GM12878 (cell line): Measurements from ENCODE around the gene PTPRJ. TPM values are rescaled to one million over a fixed set of nuclear protein-coding genes. Genes with fewer than 3 reads are reported as not detected.
A peak's percentile ranks its signal among the peaks of the same experiment; 100 is the strongest.

Experiments
- BCL11A ChIP-seq: IDR thresholded peaks from 2 replicates; pipeline ENCODE4 v1.6.1; 2011; ENCODE audit warnings: low read depth, low read length
- BMI1 ChIP-seq: fragments of 450-650 bp; IDR thresholded peaks from 2 replicates; pipeline ENCODE4 v1.6.1; 2016; ENCODE audit warnings: mild to moderate bottlenecking, moderate library complexity, borderline replicate concordance
- BRCA1 ChIP-seq: IDR thresholded peaks from 2 replicates; pipeline ENCODE4 v1.6.1; 2011; ENCODE audit warnings: low read depth, low read length, improper control_type of control experiment
- CBX5 ChIP-seq: sonication (generic); IDR thresholded peaks from 2 replicates; pipeline ENCODE4 v1.6.1; 2016; ENCODE audit warnings: low read depth, moderate library complexity, mild to moderate bottlenecking, inconsistent platforms
- CHD1 ChIP-seq: IDR thresholded peaks from 2 replicates; pipeline ENCODE4 v1.6.1; 2012; ENCODE audit warnings: low read depth, low read length, improper control_type of control experiment
- CREM ChIP-seq: IDR thresholded peaks from 2 replicates; pipeline ENCODE4 v1.6.1; 2014; ENCODE audit warnings: antibody characterized with exemption, low read depth
- EED ChIP-seq: sonication (generic); IDR thresholded peaks from 2 replicates; pipeline ENCODE4 v1.6.1; 2016; ENCODE audit warnings: antibody characterized with exemption, low read depth
- EGR1 ChIP-seq, 2 experiments: IDR thresholded peaks; 1 replicate in 1 of 2; 2 replicates in 1 of 2; pipeline ENCODE4 v1.6.1; 2011 to 2012; ENCODE audit warnings: low read depth in 2 of 2, low read length in 2 of 2, borderline replicate concordance in 1 of 2, mild to moderate bottlenecking in 1 of 2, moderate library complexity in 1 of 2
- ESRRA ChIP-seq: IDR thresholded peaks from 2 replicates; pipeline ENCODE4 v1.6.1; 2012; ENCODE audit warnings: mild to moderate bottlenecking, low read length, improper control_type of control experiment
- EZH2 ChIP-seq: IDR thresholded peaks from 2 replicates; pipeline ENCODE4 v1.6.1; 2012; ENCODE audit warnings: low read depth, mild to moderate bottlenecking, control low read depth, inconsistent platforms, low read length, borderline replicate concordance; ENCODE audit not compliant: control insufficient read depth
- FOXM1 ChIP-seq: IDR thresholded peaks from 2 replicates; pipeline ENCODE4 v1.6.1; 2012; ENCODE audit warnings: low read depth, mild to moderate bottlenecking, inconsistent platforms, low read length, moderate library complexity
- HCFC1 ChIP-seq: fragments of 150-350 bp; IDR thresholded peaks from 2 replicates; pipeline ENCODE4 v1.6.1; 2014; ENCODE audit warnings: low read length
- KLF5 ChIP-seq: fragments of 450-650 bp; IDR thresholded peaks from 2 replicates; pipeline ENCODE4 v1.6.1; 2014; ENCODE audit warnings: mild to moderate bottlenecking; ENCODE audit not compliant: partially characterized antibody
- MTA2 ChIP-seq: fragments of 450-650 bp; IDR thresholded peaks from 2 replicates; pipeline ENCODE4 v1.6.1; 2016; ENCODE audit warnings: low read depth, mild to moderate bottlenecking, moderate library complexity
- NR2C2 ChIP-seq: IDR thresholded peaks from 2 replicates; pipeline ENCODE4 v1.6.1; 2011; ENCODE audit warnings: borderline replicate concordance, low read depth; ENCODE audit not compliant: control insufficient read depth, insufficient read length
- NR2F1 ChIP-seq: fragments of 450-650 bp; conservative IDR thresholded peaks from 2 replicates; pipeline ENCODE4 v1.6.1; 2017; ENCODE audit warnings: mild to moderate bottlenecking
- SMARCA5 ChIP-seq: fragments of 450-650 bp; IDR thresholded peaks from 2 replicates; pipeline ENCODE4 v1.6.1; 2017; ENCODE audit warnings: mild to moderate bottlenecking
- SREBF2 ChIP-seq: IDR thresholded peaks from 2 replicates; pipeline ENCODE4 v1.6.1; 2012; ENCODE audit warnings: mild to moderate bottlenecking, low read length
- STAT3 ChIP-seq: IDR thresholded peaks from 2 replicates; pipeline ENCODE4 v1.6.1; 2011; ENCODE audit warnings: low read depth, low read length, improper control_type of control experiment
- TCF3 ChIP-seq: IDR thresholded peaks from 2 replicates; pipeline ENCODE4 v1.6.1; 2012; ENCODE audit warnings: low read depth, mild to moderate bottlenecking, low read length, borderline replicate concordance; ENCODE audit not compliant: insufficient read depth
- YBX1 ChIP-seq: fragments of 450-650 bp; IDR thresholded peaks from 2 replicates; pipeline ENCODE4 v1.6.1; 2016; ENCODE audit warnings: antibody characterized with exemption
- ZNF217 ChIP-seq: fragments of 450-650 bp; IDR thresholded peaks from 2 replicates; pipeline ENCODE4 v1.6.1; 2017; ENCODE audit warnings: antibody characterized with exemption, mild to moderate bottlenecking
- ZNF622 ChIP-seq: fragments of 450-650 bp; IDR thresholded peaks from 2 replicates; pipeline ENCODE4 v1.6.1; 2017; ENCODE audit warnings: mild to moderate bottlenecking, inconsistent platforms
- ZZZ3 ChIP-seq: IDR thresholded peaks from 2 replicates; pipeline ENCODE4 v1.6.1; 2011; ENCODE audit warnings: low read depth; ENCODE audit not compliant: control insufficient read depth, insufficient read length
- polyA plus RNA-seq, 11 experiments: library from polyadenylated mRNA; depleted of rRNA in 4 of 11; unstranded in 6 of 11; stranded (reverse) in 5 of 11; fragments of >200 nt; fragmentation: Nextera tagmentation in 4 of 11; fragmentation: Illumina TruSeq in 1 of 11; extraction: Ambion mirVana in 4 of 11; extraction: Trizol in 1 of 11; gene quantifications; 1 replicate in 1 of 11; 2 replicates in 10 of 11; pipeline versions ENCODE4 v1.2.1 to v1.2.3, GENCODE V29; 2011 to 2016; ENCODE audit warnings: inconsistent platforms in 2 of 11, missing spikeins in 2 of 11, low read depth in 1 of 11
- total RNA-seq, 4 experiments: library from RNA; depleted of rRNA in 3 of 4; stranded (reverse); fragments of >200 nt in 3 of 4; fragmentation: Illumina TruSeq in 1 of 4; extraction: Trizol in 1 of 4; gene quantifications; 2 replicates each; pipeline versions ENCODE4 v1.2.1 to v1.2.3, GENCODE V29; 2013 to 2021
- TF ChIP-seq, protein P1 (sequence below): IDR thresholded peaks from 2 replicates; pipeline ENCODE4 v1.6.1; 2012; ENCODE audit warnings: low read length, inconsistent platforms
- TF ChIP-seq, protein P2 (sequence below): fragments of 450-650 bp; IDR thresholded peaks from 2 replicates; pipeline ENCODE4 v1.6.1; 2016; ENCODE audit warnings: mild to moderate bottlenecking, moderate library complexity, borderline replicate concordance
- TF ChIP-seq, protein P3 (sequence below): fragments of 450-650 bp; IDR thresholded peaks from 2 replicates; pipeline ENCODE4 v1.6.1; 2017; ENCODE audit warnings: mild to moderate bottlenecking, low read depth, inconsistent platforms; ENCODE audit not compliant: poor library complexity, severe bottlenecking

Gene PTPRJ
- total and polyA plus RNA-seq, 10 of the 15 experiments (the other 5 are each of a cell fraction or from before 2014, with no cell fraction given): 0.22 to 22.4 (median 7.4) TPM

DNA sequence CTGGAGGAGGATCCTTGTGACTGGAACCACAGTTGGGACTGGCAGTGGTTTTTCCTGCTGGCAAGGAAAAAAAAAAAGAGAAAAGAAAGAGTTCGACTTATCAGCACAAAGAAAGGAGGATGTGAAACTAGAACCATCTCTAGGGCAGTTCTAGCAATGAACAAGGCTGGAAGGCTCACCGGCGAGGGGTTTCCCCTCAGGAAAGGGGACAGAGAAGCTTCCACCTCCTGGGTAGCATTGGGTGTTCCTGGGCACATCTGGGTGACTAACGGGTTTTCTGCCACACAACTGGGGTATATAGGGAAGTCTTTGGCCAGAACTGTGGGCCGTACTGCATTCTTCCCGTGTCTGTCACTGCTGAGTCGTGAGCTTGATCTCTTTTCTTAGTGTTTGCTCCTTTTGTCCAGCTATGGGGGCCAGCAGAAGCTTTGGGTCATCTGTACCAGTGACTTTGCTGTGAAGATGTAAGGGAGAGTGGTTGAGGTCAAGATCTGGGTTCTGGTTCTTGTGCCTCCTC lies 126.9 kb downstream of the PTPRJ start (continued):
- no peak for TF ChIP-seq ZZZ3
- no peak for TF ChIP-seq EZH2
- TF ChIP-seq BRCA1: no peak
- TF ChIP-seq STAT3: no peak
- TF ChIP-seq ZNF622: no peak
- no peak for TF ChIP-seq EGR1 (IDR thresholded peaks at IDR 0.05; ENCODE audit: borderline replicate concordance in 1 of 2, low read depth in 2 of 2, low read length in 2 of 2)
- TF ChIP-seq, protein P1, sequence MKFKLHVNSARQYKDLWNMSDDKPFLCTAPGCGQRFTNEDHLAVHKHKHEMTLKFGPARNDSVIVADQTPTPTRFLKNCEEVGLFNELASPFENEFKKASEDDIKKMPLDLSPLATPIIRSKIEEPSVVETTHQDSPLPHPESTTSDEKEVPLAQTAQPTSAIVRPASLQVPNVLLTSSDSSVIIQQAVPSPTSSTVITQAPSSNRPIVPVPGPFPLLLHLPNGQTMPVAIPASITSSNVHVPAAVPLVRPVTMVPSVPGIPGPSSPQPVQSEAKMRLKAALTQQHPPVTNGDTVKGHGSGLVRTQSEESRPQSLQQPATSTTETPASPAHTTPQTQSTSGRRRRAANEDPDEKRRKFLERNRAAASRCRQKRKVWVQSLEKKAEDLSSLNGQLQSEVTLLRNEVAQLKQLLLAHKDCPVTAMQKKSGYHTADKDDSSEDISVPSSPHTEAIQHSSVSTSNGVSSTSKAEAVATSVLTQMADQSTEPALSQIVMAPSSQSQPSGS: peak; percentile 61; the same call in 1 of the 2 replicates
- TF ChIP-seq MTA2: peak; percentile 44; the same call in 1 of the 2 replicates
- TF ChIP-seq ZNF217: no peak
- TF ChIP-seq BMI1: no peak
- peak; percentile 85 for TF ChIP-seq BCL11A
- no peak for TF ChIP-seq NR2F1
- no peak for TF ChIP-seq NR2C2
- TF ChIP-seq HCFC1: no peak
- no peak for TF ChIP-seq CHD1
- no peak for TF ChIP-seq ESRRA
- no peak; the same call in none of the 2 replicates for TF ChIP-seq FOXM1
- TF ChIP-seq CREM: peak; percentile 65
- TF ChIP-seq CBX5: 0 out of 2 replicates have a peak, but pooled peaks have one; percentile 25
- TF ChIP-seq, protein P2, sequence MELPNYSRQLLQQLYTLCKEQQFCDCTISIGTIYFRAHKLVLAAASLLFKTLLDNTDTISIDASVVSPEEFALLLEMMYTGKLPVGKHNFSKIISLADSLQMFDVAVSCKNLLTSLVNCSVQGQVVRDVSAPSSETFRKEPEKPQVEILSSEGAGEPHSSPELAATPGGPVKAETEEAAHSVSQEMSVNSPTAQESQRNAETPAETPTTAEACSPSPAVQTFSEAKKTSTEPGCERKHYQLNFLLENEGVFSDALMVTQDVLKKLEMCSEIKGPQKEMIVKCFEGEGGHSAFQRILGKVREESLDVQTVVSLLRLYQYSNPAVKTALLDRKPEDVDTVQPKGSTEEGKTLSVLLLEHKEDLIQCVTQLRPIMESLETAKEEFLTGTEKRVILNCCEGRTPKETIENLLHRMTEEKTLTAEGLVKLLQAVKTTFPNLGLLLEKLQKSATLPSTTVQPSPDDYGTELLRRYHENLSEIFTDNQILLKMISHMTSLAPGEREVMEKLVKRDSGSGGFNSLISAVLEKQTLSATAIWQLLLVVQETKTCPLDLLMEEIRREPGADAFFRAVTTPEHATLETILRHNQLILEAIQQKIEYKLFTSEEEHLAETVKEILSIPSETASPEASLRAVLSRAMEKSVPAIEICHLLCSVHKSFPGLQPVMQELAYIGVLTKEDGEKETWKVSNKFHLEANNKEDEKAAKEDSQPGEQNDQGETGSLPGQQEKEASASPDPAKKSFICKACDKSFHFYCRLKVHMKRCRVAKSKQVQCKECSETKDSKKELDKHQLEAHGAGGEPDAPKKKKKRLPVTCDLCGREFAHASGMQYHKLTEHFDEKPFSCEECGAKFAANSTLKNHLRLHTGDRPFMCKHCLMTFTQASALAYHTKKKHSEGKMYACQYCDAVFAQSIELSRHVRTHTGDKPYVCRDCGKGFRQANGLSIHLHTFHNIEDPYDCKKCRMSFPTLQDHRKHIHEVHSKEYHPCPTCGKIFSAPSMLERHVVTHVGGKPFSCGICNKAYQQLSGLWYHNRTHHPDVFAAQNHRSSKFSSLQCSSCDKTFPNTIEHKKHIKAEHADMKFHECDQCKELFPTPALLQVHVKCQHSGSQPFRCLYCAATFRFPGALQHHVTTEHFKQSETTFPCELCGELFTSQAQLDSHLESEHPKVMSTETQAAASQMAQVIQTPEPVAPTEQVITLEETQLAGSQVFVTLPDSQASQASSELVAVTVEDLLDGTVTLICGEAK: no peak
- no peak for TF ChIP-seq YBX1
- no peak for TF ChIP-seq SMARCA5
- peak; percentile 98 for TF ChIP-seq EED
- no peak for TF ChIP-seq SREBF2
- no peak for TF ChIP-seq KLF5
- TF ChIP-seq, protein P3, sequence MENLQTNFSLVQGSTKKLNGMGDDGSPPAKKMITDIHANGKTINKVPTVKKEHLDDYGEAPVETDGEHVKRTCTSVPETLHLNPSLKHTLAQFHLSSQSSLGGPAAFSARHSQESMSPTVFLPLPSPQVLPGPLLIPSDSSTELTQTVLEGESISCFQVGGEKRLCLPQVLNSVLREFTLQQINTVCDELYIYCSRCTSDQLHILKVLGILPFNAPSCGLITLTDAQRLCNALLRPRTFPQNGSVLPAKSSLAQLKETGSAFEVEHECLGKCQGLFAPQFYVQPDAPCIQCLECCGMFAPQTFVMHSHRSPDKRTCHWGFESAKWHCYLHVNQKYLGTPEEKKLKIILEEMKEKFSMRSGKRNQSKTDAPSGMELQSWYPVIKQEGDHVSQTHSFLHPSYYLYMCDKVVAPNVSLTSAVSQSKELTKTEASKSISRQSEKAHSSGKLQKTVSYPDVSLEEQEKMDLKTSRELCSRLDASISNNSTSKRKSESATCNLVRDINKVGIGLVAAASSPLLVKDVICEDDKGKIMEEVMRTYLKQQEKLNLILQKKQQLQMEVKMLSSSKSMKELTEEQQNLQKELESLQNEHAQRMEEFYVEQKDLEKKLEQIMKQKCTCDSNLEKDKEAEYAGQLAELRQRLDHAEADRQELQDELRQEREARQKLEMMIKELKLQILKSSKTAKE: no peak
- no peak for TF ChIP-seq TCF3
